Heart right ventricle (tissue), 16 donors: ENCODE data around the gene SRP68. TPM values are rescaled to one million over a fixed set of nuclear protein-coding genes. Genes with fewer than 3 reads are reported as not detected.
"Not testable (repeated sequence)": the region's sequence is repeated elsewhere in the genome, so short reads cannot be mapped to it uniquely, and the experiment has no call there.

Source experiments
- ATAC-seq, 8 donors: fragments of 200-7000 bp; cut with Tn5 transposase; one replicate each; pipeline ENCODE4 v1.9.1; 2020; ENCODE audit warnings: mild to moderate bottlenecking in 8 of 8, moderate library complexity in 8 of 8, moderate number of reproducible peaks in 1 of 8
- DNase-seq, 2 donors: peaks; one replicate each; pipeline ENCODE4 v3.0.0-alpha.2; 2020
- H3K27ac ChIP-seq, 10 donors: fragments of 200-600 bp; sonication (generic) in 2 of 10; one replicate each; pipeline versions ENCODE4 v1.5.0 to v1.8.0; 2020 to 2022; ENCODE audit warnings: mild to moderate bottlenecking in 3 of 10
- H3K27me3 ChIP-seq, 7 donors: fragments of 200-600 bp; one replicate each; pipeline ENCODE4 v1.8.0; 2021 to 2022; ENCODE audit warnings: mild to moderate bottlenecking in 2 of 7
- H3K36me3 ChIP-seq, 9 donors: fragments of 200-600 bp; sonication (generic) in 1 of 9; one replicate each; pipeline versions ENCODE4 v1.5.0 to v1.8.0; 2020 to 2022; ENCODE audit warnings: mild to moderate bottlenecking in 2 of 9
- H3K4me1 ChIP-seq, 9 donors: fragments of 200-600 bp; sonication (generic) in 1 of 9; one replicate each; pipeline versions ENCODE4 v1.5.0 to v1.8.0; 2020 to 2022; ENCODE audit warnings: mild to moderate bottlenecking in 4 of 9
- H3K4me3 ChIP-seq, 10 donors: fragments of 200-600 bp; sonication (generic) in 2 of 10; one replicate each; pipeline versions ENCODE4 v1.5.0 to v1.8.0; 2020 to 2022; ENCODE audit warnings: mild to moderate bottlenecking in 7 of 10, moderate library complexity in 2 of 10
- H3K9me3 ChIP-seq, 11 donors: fragments of 200-600 bp in 10 of 11; sonication (generic) in 2 of 11; one replicate each; pipeline versions ENCODE4 v1.5.0 to v1.8.0; 2013 to 2022; ENCODE audit warnings: mild to moderate bottlenecking in 2 of 11, control low read depth in 1 of 11, moderate library complexity in 1 of 11
- WGBS, 2 donors: extraction: QIAGEN DNeasy Blood & Tissue Kit; methylation state at CpG; one replicate each; pipeline ENCODE4 v1.1.7; 2013; ENCODE audit warnings: inconsistent platforms in 1 of 2; 5-methylcytosine and 5-hydroxymethylcytosine counted together
- intact Hi-C, 10 donors: fragments of 100-400 bp; cut with DNase I; formaldehyde crosslinking; loops; one replicate each; pipeline versions ENCODE4 v1.11.1 to v1.14.2; 2022
- polyA plus RNA-seq, 2 donors: library from polyadenylated mRNA; stranded (reverse); fragments of 200-250 nt; gene quantifications; one replicate each; pipeline ENCODE4 v1.2.3, GENCODE V29; 2013
- total RNA-seq, 10 donors: library from RNA; stranded (reverse); fragmentation: NEBNext Ultra II Directional in 3 of 10; extraction: Animal tissue kit (Norgen Biotek cat#: 25700) in 3 of 10; gene quantifications; one replicate each; pipeline versions ENCODE4 v1.2.1 to v1.2.4, GENCODE V29; 2021 to 2023
- TF ChIP-seq, protein P1 (sequence below), 9 donors: fragments of 200-600 bp; sonication (generic) in 2 of 9; IDR thresholded peaks; one replicate each; pipeline versions ENCODE4 v1.5.0 to v1.8.0; 2021 to 2022; ENCODE audit warnings: antibody characterized with exemption in 9 of 9, mild to moderate bottlenecking in 5 of 9, moderate library complexity in 1 of 9
- donor health status: Arrhythmogenic right ventricular cardiomyopathy.
- donor health status: ischemic (EF 13 %, LVEDD 7.1; RV severe dilation, severe dysfunction).
- donor health status: healthy with polysubstance abuse.
- donor health status: DM: no; HTN: yes; CAD: no.
- donor health status: DM: no; HTN: no; CAD: no.
- donor health status: ischemic (EF 25% LVEDD 6.9; RV normal size, moderate dysfunction).
- donor health status: ischemic (EF 25% LVEDD 5.7; RV mildly dilated, moderate dysfunction).
- donor health status: healthy.
- donor health status: DM: yes; HTN: yes; CAD: no.
- donor health status: Ischemic cardiomyopathy.
- donor health status: ischemic (EF 35%, LVEDD 5.7; RV mildly dilated, moderate dysfunction).
- donor health status: nonischemic (EF 11% LVEDD 7.7; RV severe dilation, severe dysfunction).
- donor health status: DM: yes; HTN: yes; CAD: no.
- donor health status: PGD.
- donor health status: ischemic (EF 29% LVEDD 5.4; RV normal size, mild dysfunction).
- donor health status: nonischemic (EF 23%, LVEDD 6.1; RV moderate dilation, normal function).

Gene SRP68
- total and polyA plus RNA-seq, 12 donors = 26.2 to 69.7 (median 61.7) TPM

DNA sequence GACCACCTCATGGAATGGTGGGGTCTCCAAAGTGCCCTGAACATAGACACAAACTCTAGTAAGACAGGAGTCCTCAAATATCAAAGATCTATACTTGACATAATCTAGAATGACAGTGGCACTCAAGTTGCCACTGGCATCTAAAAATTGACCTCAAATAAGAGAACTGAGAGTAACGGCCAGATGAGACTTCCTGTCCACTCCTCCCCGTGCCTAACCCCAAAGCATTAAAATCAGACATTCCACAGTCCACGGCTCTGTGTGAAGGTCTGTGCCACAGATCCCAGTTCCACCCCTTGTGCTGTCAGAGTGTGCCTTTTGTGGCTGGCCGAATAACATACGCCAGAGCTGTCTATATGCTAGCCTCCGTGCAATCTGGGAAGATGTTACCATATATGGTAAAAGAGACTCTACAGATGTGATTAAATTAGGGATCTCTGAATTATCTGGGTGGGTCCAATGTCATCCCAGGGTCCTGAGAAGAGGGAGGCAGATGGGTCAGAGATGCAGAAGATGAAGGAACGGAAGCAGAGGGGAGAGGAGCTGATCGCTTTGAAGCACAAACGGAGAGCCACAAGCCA lies 24.2 kb downstream of the SRP68 start:
- TF ChIP-seq, protein P1, sequence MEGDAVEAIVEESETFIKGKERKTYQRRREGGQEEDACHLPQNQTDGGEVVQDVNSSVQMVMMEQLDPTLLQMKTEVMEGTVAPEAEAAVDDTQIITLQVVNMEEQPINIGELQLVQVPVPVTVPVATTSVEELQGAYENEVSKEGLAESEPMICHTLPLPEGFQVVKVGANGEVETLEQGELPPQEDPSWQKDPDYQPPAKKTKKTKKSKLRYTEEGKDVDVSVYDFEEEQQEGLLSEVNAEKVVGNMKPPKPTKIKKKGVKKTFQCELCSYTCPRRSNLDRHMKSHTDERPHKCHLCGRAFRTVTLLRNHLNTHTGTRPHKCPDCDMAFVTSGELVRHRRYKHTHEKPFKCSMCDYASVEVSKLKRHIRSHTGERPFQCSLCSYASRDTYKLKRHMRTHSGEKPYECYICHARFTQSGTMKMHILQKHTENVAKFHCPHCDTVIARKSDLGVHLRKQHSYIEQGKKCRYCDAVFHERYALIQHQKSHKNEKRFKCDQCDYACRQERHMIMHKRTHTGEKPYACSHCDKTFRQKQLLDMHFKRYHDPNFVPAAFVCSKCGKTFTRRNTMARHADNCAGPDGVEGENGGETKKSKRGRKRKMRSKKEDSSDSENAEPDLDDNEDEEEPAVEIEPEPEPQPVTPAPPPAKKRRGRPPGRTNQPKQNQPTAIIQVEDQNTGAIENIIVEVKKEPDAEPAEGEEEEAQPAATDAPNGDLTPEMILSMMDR (IDR thresholded peaks at IDR 0.05) = no peak
- DNase-seq (no peak), ATAC-seq (no peak)
- H3K27ac ChIP-seq = no peak overlapping the region
- 82 to 84% methylated on average over 9 of the region's 9 CpGs for whole genome bisulfite sequencing, 2 donors
- H3K4me1 ChIP-seq = peaks cover 0 to 3% (median 0%) of the 10 kb centered on the region in 9 donors
- H3K27me3 ChIP-seq = no peaks in the 10 kb centered on the region
- no peaks in the 10 kb centered on the region for H3K9me3 ChIP-seq
- H3K4me3 ChIP-seq = no peak overlapping the region
- intact Hi-C loops = no loop called here
- H3K36me3 ChIP-seq = peaks cover 11 to 100% (median 78%) of the 10 kb centered on the region in 9 donors

GRCh38 chr17:76046064-76046463 lies 26.3 kb downstream of the SRP68 start:
- intact Hi-C loops = no loop called here
- peaks cover 15 to 100% (median 87%) of the 10 kb centered on the region in 9 donors for H3K36me3 ChIP-seq
- H3K27ac ChIP-seq = no peak overlapping the region
- no peak overlapping the region for H3K4me3 ChIP-seq
- 91 to 96% methylated on average over 8 of the region's 8 CpGs for WGBS, 2 donors
- DNase-seq = no peak
- no peak for ATAC-seq
- peaks cover 0 to 3% (median 0%) of the 10 kb centered on the region in 9 donors for H3K4me1 ChIP-seq
- TF ChIP-seq, protein P1 (IDR thresholded peaks at IDR 0.05) = no peak
- H3K27me3 ChIP-seq = no peaks in the 10 kb centered on the region
- no peaks in the 10 kb centered on the region for H3K9me3 ChIP-seq

- H3K4me3 ChIP-seq, ATAC-seq, DNase-seq, H3K4me1 ChIP-seq, intact Hi-C loops, H3K27me3 ChIP-seq, H3K27ac ChIP-seq, H3K9me3 ChIP-seq: not testable (repeated sequence)
- H3K36me3 ChIP-seq = peaks cover 16 to 100% (median 97%) of the 10 kb centered on the region in 9 donors
- 77 to 86% methylated on average over 11 of the region's 11 CpGs for WGBS, 2 donors
These were observed 27.8 kb downstream of the SRP68 start for GRCh38 chr17:76044475-76045007.

GRCh38 chr17:76042868-76043267 lies 29.4 kb downstream of the SRP68 start:
- H3K4me1 ChIP-seq, H3K27me3 ChIP-seq, H3K9me3 ChIP-seq, DNase-seq, intact Hi-C loops, H3K4me3 ChIP-seq, H3K27ac ChIP-seq, ATAC-seq: not testable (repeated sequence)
- 97 to 98% methylated on average over 3 of the region's 3 CpGs for WGBS, 2 donors
- H3K36me3 ChIP-seq = peaks cover 10 to 100% (median 92%) of the 10 kb centered on the region in 9 donors

DNA sequence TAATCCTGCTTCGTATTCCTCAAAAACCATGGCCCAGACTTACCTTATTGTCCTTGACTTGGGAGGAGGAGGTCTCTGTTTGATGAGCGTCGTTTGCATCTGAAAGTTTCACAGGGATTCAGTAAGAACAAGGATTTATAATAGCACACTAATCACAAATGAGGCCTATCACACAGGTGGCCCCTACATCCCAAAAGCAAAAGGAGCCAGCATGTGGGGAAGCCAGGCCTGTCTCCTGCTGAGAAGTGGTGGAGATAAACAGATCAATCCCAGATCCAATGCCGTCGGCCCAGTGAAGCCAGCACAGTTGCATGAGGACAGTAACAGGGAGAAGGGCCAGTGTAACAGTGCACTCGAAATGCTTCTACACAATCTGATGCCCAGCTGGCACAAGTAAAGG lies 31.9 kb downstream of the SRP68 start:
- intact Hi-C loops = no loop called here
- Histone ChIP-seq H3K9me3 (no peaks in the 10 kb centered on the region), H3K27ac (no peak overlapping the region), H3K4me1 (peaks cover 0 to 8% (median 0%) of the 10 kb centered on the region in 9 donors), H3K27me3 (no peaks in the 10 kb centered on the region), H3K4me3 (no peak overlapping the region), H3K36me3 (peaks cover 4 to 82% (median 67%) of the 10 kb centered on the region in 9 donors)
- no peak for ATAC-seq
- TF ChIP-seq, protein P1 (IDR thresholded peaks at IDR 0.05) = no peak
- DNase-seq = no peak
- WGBS, 2 donors = 74 to 76% methylated on average over 6 of the region's 6 CpGs
